Measurements from ENCODE around the gene MACF1. TPM values are rescaled to one million over a fixed set of nuclear protein-coding genes. Genes with fewer than 3 reads are reported as not detected.

MACF1 gene
- total RNA-seq, 4 donors from 2014 or later: 421 to 942 (median 545) TPM

GRCh38 chr1:39168301-39169080 lies 36.0 kb upstream of the MACF1 start:
- no peak overlapping the region for H3K4me3 ChIP-seq
- H3K36me3 ChIP-seq: no peaks in the 10 kb centered on the region
- H3K4me1 ChIP-seq: peaks cover 50% of the 10 kb centered on the region
- WGBS: 96% methylated on average over 9 of the region's 9 CpGs
- no peak overlapping the region for H3K27ac ChIP-seq
- no peak for TF ChIP-seq POLR2A (IDR thresholded peaks at IDR 0.05)
- no peak for TF ChIP-seq CTCF (IDR thresholded peaks at IDR 0.05)
- no peaks in the 10 kb centered on the region for H3K27me3 ChIP-seq
- DNase-seq (ENCODE audit: low spot score in 2 of 2): no peak
- H3K9me3 ChIP-seq: no peaks in the 10 kb centered on the region

GRCh38 chr1:39170731-39171667 lies 33.5 kb upstream of the MACF1 start:
- no peak overlapping the region for H3K4me3 ChIP-seq
- no peaks in the 10 kb centered on the region for H3K36me3 ChIP-seq
- H3K27me3 ChIP-seq: no peaks in the 10 kb centered on the region
- H3K27ac ChIP-seq: no peak overlapping the region
- peaks cover 52% of the 10 kb centered on the region for H3K4me1 ChIP-seq
- no peak for DNase-seq (ENCODE audit: low spot score in 2 of 2)
- WGBS: 84% methylated on average over 9 of the region's 9 CpGs
- no peaks in the 10 kb centered on the region for H3K9me3 ChIP-seq
- no peak for TF ChIP-seq POLR2AphosphoS5 (IDR thresholded peaks at IDR 0.05)
- TF ChIP-seq CTCF (IDR thresholded peaks at IDR 0.05): no peak
- TF ChIP-seq EP300 (IDR thresholded peaks at IDR 0.05): no peak
- no peak for TF ChIP-seq POLR2A (IDR thresholded peaks at IDR 0.05)

GRCh38 chr1:39173119-39173994 lies 31.1 kb upstream of the MACF1 start:
- no peak for DNase-seq (ENCODE audit: low spot score in 2 of 2)
- no peaks in the 10 kb centered on the region for H3K9me3 ChIP-seq
- no peaks in the 10 kb centered on the region for H3K27me3 ChIP-seq
- TF ChIP-seq POLR2AphosphoS5 (IDR thresholded peaks at IDR 0.05): no peak
- TF ChIP-seq CTCF (IDR thresholded peaks at IDR 0.05): no peak
- TF ChIP-seq EP300 (IDR thresholded peaks at IDR 0.05): no peak
- TF ChIP-seq POLR2A (IDR thresholded peaks at IDR 0.05): no peak
- H3K27ac ChIP-seq: peak overlapping the region; percentile 46
- H3K36me3 ChIP-seq: no peaks in the 10 kb centered on the region
- WGBS: 79% methylated on average over 9 of the region's 9 CpGs
- H3K4me3 ChIP-seq: no peak overlapping the region
- peaks cover 44% of the 10 kb centered on the region for H3K4me1 ChIP-seq

- no peaks in the 10 kb centered on the region for H3K36me3 ChIP-seq
- no peak for DNase-seq (ENCODE audit: low spot score in 2 of 2)
- peaks cover 44% of the 10 kb centered on the region for H3K4me1 ChIP-seq
- TF ChIP-seq POLR2A (IDR thresholded peaks at IDR 0.05) (no peak), EP300 (IDR thresholded peaks at IDR 0.05) (no peak), CTCF (IDR thresholded peaks at IDR 0.05) (no peak)
- H3K27ac ChIP-seq: peak overlapping the region; percentile 46
- no peak overlapping the region for H3K4me3 ChIP-seq
- H3K9me3 ChIP-seq: no peaks in the 10 kb centered on the region
- 46% methylated on average over 2 of the region's 2 CpGs for WGBS
- no peaks in the 10 kb centered on the region for H3K27me3 ChIP-seq
Measured at GRCh38 chr1:39173995-39174380, 30.5 kb upstream of the MACF1 start.
